Thymus (tissue), 11 donors: ENCODE data around the gene BGLAP. TPM values are rescaled to one million over a fixed set of nuclear protein-coding genes. Genes with fewer than 3 reads are reported as not detected.

Experiments
- DNase-seq, 9 donors: peaks; one replicate each; pipeline ENCODE4 v3.0.0-alpha.2; 2013; ENCODE audit warnings: low spot score in 9 of 9, low read depth in 6 of 9, missing footprints in 1 of 9
- H3K27ac ChIP-seq, 2 donors: one replicate each; pipeline ENCODE4 v1.5.1; 2013; ENCODE audit warnings: control low read depth in 1 of 2, low read depth in 1 of 2, low read length in 1 of 2, mild to moderate bottlenecking in 1 of 2, moderate library complexity in 1 of 2
- H3K27me3 ChIP-seq, 2 donors: one replicate each; pipeline ENCODE4 v1.5.1; 2013; ENCODE audit warnings: low read length in 1 of 2; ENCODE audit not compliant: control insufficient read depth in 2 of 2, insufficient read depth in 1 of 2
- H3K36me3 ChIP-seq, 2 donors: one replicate each; pipeline ENCODE4 v1.5.1; 2013; ENCODE audit warnings: low read length in 1 of 2, mild to moderate bottlenecking in 1 of 2, moderate library complexity in 1 of 2; ENCODE audit not compliant: control insufficient read depth in 2 of 2, insufficient read depth in 2 of 2
- H3K4me1 ChIP-seq, 2 donors: one replicate each; pipeline ENCODE4 v1.5.1; 2013; ENCODE audit warnings: low read length in 2 of 2; ENCODE audit not compliant: control insufficient read depth in 2 of 2, insufficient read depth in 2 of 2
- H3K4me3 ChIP-seq, 2 donors: one replicate each; pipeline ENCODE4 v1.5.1; 2013; ENCODE audit warnings: low read length in 2 of 2, control low read depth in 1 of 2, mild to moderate bottlenecking in 1 of 2
- H3K9me3 ChIP-seq, 2 donors: one replicate each; pipeline ENCODE4 v1.5.1; 2013; ENCODE audit warnings: low read length in 1 of 2, mild to moderate bottlenecking in 1 of 2; ENCODE audit not compliant: control insufficient read depth in 2 of 2, insufficient read depth in 1 of 2
- WGBS: extraction: QIAGEN DNeasy Blood & Tissue Kit; methylation state at CpG from one replicate; pipeline ENCODE4 v1.1.7; 2013; 5-methylcytosine and 5-hydroxymethylcytosine counted together
- polyA plus RNA-seq: library from polyadenylated mRNA; stranded (reverse); fragments of 200-250 nt; gene quantifications from one replicate; pipeline ENCODE4 v1.2.3, GENCODE V29; 2013
- total RNA-seq: library from RNA; stranded (reverse); fragments of 120-200 nt; gene quantifications from one replicate; pipeline ENCODE4 v1.2.4, GENCODE V29; 2013
- donor health status: healthy.

BGLAP gene
- total and polyA plus RNA-seq, 2 donors: 0.66 to 4.3 TPM

DNA sequence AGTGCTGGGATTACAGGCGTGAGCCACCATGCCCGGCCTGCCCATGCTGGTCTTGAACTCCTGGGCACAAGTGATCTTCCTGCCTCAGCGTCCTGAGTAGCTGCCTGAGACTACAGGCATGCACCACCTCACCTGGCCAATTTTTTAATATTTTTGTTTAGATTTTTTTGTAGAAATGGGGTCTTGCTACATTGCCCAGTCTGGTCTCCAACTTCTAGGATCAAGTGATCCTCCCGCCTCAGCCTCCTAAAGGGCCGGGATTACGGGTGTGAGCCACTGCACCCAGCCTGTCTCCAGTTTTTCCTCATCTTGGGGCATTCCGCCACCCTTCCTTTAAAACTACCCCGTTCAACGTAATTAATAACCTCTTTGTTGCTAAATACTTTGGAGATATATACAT lies 21.8 kb upstream of the BGLAP start:
- Histone ChIP-seq H3K4me3 (no peak overlapping the region), H3K9me3 (no peaks in the 10 kb centered on the region), H3K36me3 (peaks cover 27 to 32% of the 10 kb centered on the region in 2 donors), H3K27ac (no peak overlapping the region), H3K27me3 (no peaks in the 10 kb centered on the region), H3K4me1 (peaks cover 0 to 4% of the 10 kb centered on the region in 2 donors)
- WGBS: 98% methylated on average over 9 of the region's 9 CpGs
- DNase-seq: no peak

DNA sequence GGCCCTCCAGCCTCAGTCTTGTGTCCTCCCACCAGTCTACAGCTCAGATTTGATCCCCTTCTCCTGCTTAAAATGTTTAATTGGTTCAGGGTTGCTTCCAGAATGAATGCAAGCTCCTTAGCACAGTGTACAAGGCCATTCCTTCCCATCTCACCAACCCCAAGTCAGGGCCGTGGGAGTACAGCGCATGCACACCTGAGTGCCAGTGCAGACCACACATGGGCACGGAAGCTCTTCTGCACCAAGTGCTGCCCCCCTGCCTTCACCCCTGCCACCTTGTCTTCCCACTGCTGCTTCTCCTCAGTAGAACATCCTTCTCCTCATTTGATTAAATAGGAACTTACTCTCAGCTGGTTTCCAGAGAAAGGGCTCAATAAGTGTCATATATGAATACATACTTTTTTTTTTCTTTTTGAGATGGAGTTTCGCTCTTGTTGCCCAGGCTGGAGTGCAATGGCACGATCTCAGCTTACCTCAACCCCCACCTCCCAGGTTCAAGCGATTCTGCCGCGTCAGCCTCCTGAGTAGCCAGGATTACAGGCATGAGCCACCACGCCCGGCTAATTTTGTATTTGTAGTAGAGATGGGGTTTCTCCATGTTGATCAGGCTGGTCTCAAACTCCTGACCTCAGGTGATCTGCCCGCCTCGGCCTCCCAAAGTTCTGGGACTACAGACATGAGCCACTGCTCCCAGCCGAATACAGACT lies 19.8 kb upstream of the BGLAP start:
- 98% methylated on average over 13 of the region's 13 CpGs for whole genome bisulfite sequencing
- Histone ChIP-seq H3K27ac (no peak overlapping the region), H3K36me3 (peaks cover 31 to 42% of the 10 kb centered on the region in 2 donors), H3K27me3 (no peaks in the 10 kb centered on the region), H3K9me3 (no peaks in the 10 kb centered on the region), H3K4me1 (peaks cover 0 to 4% of the 10 kb centered on the region in 2 donors), H3K4me3 (no peak overlapping the region)
- no peak for DNase-seq

DNA sequence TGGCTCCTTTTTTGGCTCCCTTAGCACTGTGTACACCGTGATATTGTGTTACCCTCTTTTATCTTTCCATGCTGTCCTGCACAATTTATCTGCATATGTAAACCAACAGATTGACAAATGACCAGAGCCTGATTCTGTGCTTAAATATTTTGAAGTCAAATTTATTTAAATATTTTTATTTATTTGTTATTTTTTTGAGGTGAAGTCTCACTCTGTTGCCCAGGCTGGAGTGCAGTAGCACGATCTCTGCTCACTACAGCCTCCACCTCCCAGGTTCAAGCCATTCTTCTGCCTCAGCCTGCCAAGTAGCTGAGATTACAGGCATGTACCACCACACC lies 16.3 kb upstream of the BGLAP start:
- WGBS: 23% methylated on average over 2 of the region's 2 CpGs
- H3K27me3 ChIP-seq: no peaks in the 10 kb centered on the region
- no peak overlapping the region for H3K27ac ChIP-seq
- no peaks in the 10 kb centered on the region for H3K4me1 ChIP-seq
- no peaks in the 10 kb centered on the region for H3K9me3 ChIP-seq
- peaks cover 36 to 50% of the 10 kb centered on the region in 2 donors for H3K36me3 ChIP-seq
- no peak for DNase-seq
- no peak overlapping the region for H3K4me3 ChIP-seq

DNA sequence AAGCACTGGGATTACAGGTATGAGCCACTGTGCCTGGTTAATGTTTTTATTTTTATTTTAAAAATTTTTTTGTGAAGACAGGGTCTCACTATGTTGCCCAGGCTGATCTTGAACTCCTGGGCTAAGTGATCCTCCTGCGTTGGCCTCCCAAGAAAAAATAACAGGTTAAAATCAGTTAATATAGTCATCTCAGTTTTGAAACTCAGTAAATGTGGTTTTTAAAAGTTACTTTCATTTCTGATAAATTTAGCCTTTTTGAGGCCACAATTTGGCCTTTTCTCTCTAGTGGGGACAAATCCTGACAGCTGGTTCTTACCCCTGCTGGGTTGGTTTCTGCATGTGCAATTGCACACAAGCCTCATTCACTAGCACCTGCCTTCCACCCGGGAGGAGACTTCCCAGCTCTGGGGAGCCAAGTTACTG lies 15.9 kb upstream of the BGLAP start:
- no peaks in the 10 kb centered on the region for H3K4me1 ChIP-seq
- H3K27me3 ChIP-seq: no peaks in the 10 kb centered on the region
- H3K36me3 ChIP-seq: peaks cover 31 to 46% of the 10 kb centered on the region in 2 donors
- no peaks in the 10 kb centered on the region for H3K9me3 ChIP-seq
- no peak overlapping the region for H3K27ac ChIP-seq
- WGBS: 65% methylated on average over 2 of the region's 2 CpGs
- DNase-seq: no peak
- no peak overlapping the region for H3K4me3 ChIP-seq

DNA sequence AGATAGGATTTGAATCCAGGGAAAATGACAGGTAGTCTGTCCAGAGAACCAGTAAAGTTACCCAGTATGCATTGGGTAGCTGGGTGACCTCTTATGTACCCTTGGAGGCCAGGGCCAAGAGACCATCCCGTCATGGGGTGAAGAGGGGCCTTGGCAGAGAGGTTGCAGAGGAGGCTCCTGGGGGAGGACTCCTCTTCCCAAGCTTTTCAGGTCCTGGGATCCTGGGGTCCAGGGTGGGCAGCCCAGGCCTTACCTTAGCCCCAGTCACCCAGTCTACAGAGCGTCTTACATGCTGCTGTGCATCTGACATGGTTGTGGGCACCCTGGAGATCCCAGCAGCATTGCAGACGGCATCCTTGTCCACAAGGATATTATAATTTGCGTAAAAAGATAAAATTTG lies 15.2 kb upstream of the BGLAP start:
- DNase-seq: no peak
- Histone ChIP-seq H3K4me1 (no peaks in the 10 kb centered on the region), H3K27ac (no peak overlapping the region), H3K4me3 (no peak overlapping the region), H3K36me3 (peaks cover 29 to 40% of the 10 kb centered on the region in 2 donors), H3K27me3 (no peaks in the 10 kb centered on the region), H3K9me3 (no peaks in the 10 kb centered on the region)
- 98% methylated on average over 4 of the region's 4 CpGs for WGBS

DNA sequence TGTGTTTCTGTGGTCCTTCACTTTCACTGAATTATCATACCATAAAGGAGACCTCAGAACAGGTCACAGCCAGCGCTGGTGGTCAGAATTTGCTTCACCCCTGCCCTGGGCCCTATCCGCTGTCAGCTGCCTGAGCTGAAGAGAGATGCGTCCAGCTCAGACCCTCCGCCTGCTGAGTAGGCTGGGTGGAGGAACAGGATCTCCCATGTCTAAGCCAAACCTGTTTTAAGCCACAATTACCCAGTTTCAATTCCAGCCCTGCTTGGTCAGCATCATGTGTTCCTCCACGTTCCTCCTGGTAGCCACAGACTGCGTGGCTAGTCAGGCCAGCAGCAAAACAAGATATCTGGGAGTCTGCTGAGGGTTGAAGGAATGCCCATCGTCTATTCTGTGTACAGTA lies 13.5 kb upstream of the BGLAP start:
- no peak overlapping the region for H3K4me3 ChIP-seq

DNA sequence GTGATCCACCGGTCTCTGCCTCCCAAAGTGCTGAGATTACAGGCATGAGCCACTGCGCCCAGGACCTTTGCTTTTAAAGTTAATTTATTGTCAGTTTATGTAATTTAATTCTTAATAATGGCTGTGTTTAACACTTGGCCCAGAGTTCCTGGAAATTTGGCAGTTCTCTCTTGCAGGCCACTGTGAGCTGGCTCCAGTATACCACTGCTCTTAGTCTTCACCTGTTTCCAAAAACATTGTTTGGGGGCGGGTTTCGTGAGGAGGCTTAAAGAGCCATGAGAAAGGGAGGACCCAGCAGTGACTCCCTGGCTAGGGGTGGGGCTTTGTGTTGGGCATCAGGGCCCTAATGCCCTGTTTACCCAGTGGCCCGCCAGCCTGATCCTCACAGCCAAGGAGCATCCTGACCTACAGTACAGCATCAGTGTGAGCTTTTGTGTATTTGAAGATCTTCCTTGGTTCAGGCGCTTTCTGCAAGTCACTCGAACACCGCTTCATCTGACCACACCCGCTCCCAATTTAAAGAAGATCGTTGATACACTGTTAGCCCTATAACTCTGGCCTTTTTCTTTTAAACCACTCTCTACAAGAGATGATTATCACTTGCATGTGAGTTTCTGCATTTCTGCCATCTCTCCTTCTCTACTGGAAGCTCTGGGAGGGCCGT lies 12.0 kb upstream of the BGLAP start:
- no peaks in the 10 kb centered on the region for H3K27me3 ChIP-seq
- no peak for DNase-seq
- H3K27ac ChIP-seq: no peak overlapping the region
- no peak overlapping the region for H3K4me3 ChIP-seq
- no peaks in the 10 kb centered on the region for H3K9me3 ChIP-seq
- 97% methylated on average over 11 of the region's 11 CpGs for WGBS
- H3K4me1 ChIP-seq: no peaks in the 10 kb centered on the region
- H3K36me3 ChIP-seq: peaks cover 22 to 39% of the 10 kb centered on the region in 2 donors

More for the DNA sequence above, 13.5 kb upstream of the BGLAP start:
- Histone ChIP-seq H3K27me3 (no peaks in the 10 kb centered on the region), H3K9me3 (no peaks in the 10 kb centered on the region), H3K36me3 (peaks cover 16 to 35% of the 10 kb centered on the region in 2 donors), H3K4me1 (no peaks in the 10 kb centered on the region), H3K27ac (no peak overlapping the region)
- WGBS: 90% methylated on average over 7 of the region's 7 CpGs
- DNase-seq: no peak

- peaks cover 22 to 41% of the 10 kb centered on the region in 2 donors for H3K36me3 ChIP-seq
- H3K9me3 ChIP-seq: no peaks in the 10 kb centered on the region
- H3K27me3 ChIP-seq: no peaks in the 10 kb centered on the region
- H3K27ac ChIP-seq: no peak overlapping the region
- no peaks in the 10 kb centered on the region for H3K4me1 ChIP-seq
- 98% methylated on average over 1 of the region's 1 CpG for WGBS
- no peak for DNase-seq
- no peak overlapping the region for H3K4me3 ChIP-seq
Measured at GRCh38 chr1:156230473-156230837, 11.5 kb upstream of the BGLAP start.

- 85% methylated on average over 12 of the region's 12 CpGs for WGBS
- no peak overlapping the region for H3K4me3 ChIP-seq
- H3K36me3 ChIP-seq: peaks cover 28 to 45% of the 10 kb centered on the region in 2 donors
- no peak for DNase-seq
- no peak overlapping the region for H3K27ac ChIP-seq
- H3K27me3 ChIP-seq: no peaks in the 10 kb centered on the region
- no peaks in the 10 kb centered on the region for H3K4me1 ChIP-seq
- no peaks in the 10 kb centered on the region for H3K9me3 ChIP-seq
Measured at GRCh38 chr1:156232201-156232894, 9.6 kb upstream of the BGLAP start.
